Hepatocyte (in vitro differentiated cells): ENCODE measurements around the gene CYP27C1.

ENCODE experiments used
- EZH2 ChIP-seq: fragments of 200-600 bp; sonication (generic); IDR thresholded peaks from 2 replicates; pipeline ENCODE4 v1.6.1; 2016; ENCODE audit warnings: antibody characterized with exemption, mild to moderate bottlenecking, borderline replicate concordance
- TF ChIP-seq, protein P1 (sequence below): fragments of 200-600 bp; sonication (generic); IDR thresholded peaks from 2 replicates; pipeline ENCODE4 v1.5.1; 2016; ENCODE audit warnings: antibody characterized with exemption, mild to moderate bottlenecking; ENCODE audit not compliant: poor library complexity

DNA sequence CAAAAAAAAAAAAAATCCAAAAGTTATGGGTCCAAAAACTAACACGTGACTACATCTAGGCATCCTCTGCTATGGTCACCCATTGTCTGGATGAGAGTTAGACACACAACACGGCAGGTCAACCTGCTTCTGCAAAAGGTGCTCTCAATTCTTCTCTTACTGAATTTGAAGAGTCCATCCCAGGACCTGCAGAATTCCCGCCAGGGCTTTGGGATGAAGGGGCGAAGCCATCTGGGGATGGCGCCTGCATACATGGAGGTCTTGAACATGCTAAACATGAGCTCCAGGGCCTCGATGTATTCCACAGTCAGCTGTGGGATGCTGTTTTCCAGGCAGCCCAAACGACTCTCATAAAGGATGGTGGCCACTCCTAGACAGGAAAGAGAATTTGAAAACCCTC lies 19.1 kb downstream of the CYP27C1 start:
- TF ChIP-seq, protein P1, sequence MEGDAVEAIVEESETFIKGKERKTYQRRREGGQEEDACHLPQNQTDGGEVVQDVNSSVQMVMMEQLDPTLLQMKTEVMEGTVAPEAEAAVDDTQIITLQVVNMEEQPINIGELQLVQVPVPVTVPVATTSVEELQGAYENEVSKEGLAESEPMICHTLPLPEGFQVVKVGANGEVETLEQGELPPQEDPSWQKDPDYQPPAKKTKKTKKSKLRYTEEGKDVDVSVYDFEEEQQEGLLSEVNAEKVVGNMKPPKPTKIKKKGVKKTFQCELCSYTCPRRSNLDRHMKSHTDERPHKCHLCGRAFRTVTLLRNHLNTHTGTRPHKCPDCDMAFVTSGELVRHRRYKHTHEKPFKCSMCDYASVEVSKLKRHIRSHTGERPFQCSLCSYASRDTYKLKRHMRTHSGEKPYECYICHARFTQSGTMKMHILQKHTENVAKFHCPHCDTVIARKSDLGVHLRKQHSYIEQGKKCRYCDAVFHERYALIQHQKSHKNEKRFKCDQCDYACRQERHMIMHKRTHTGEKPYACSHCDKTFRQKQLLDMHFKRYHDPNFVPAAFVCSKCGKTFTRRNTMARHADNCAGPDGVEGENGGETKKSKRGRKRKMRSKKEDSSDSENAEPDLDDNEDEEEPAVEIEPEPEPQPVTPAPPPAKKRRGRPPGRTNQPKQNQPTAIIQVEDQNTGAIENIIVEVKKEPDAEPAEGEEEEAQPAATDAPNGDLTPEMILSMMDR, result no peak
- no peak for TF ChIP-seq EZH2
